Stimulated activated CD4-positive, alpha-beta T cell treated with anti-CD3 and anti-CD28 coated beads, TNF-alpha, amount 100 ng/mL, for 4 hours (primary cell): Measurements from ENCODE around the gene CCDC40.

Source experiments
- DNase-seq, 3 experiments: peaks; one replicate each; pipeline ENCODE4 v3.0.0-alpha.2; 2020; ENCODE audit warnings: low read depth in 3 of 3

The CCDC40 gene

GRCh38 chr17:80116276-80116920 is 80.0 kb downstream of the CCDC40 start:
- DNase-seq, result no peak

DNA sequence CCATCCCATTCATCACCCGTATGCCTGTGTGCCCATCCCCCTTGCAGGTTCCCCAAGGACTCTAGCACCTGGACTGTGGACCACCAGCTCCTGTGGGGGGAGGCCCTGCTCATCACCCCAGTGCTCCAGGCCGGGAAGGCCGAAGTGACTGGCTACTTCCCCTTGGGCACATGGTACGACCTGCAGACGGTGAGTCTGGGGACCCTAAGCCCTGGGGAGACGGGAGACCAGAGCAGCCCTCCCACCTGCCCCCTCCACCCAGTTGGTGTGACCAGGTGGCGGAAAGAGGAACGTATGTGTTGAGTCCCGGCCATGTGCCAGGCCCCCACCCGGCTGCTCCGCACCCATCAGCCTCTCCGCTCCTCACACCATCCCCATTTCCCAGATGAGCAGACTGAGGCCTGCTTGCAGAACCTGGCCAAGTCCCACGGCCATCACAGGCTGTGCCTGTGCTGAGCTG is 80.5 kb downstream of the CCDC40 start:
- no peak for DNase-seq

- DNase-seq, result no peak
Measured at GRCh38 chr17:80117491-80118401, 81.3 kb downstream of the CCDC40 start.

DNA sequence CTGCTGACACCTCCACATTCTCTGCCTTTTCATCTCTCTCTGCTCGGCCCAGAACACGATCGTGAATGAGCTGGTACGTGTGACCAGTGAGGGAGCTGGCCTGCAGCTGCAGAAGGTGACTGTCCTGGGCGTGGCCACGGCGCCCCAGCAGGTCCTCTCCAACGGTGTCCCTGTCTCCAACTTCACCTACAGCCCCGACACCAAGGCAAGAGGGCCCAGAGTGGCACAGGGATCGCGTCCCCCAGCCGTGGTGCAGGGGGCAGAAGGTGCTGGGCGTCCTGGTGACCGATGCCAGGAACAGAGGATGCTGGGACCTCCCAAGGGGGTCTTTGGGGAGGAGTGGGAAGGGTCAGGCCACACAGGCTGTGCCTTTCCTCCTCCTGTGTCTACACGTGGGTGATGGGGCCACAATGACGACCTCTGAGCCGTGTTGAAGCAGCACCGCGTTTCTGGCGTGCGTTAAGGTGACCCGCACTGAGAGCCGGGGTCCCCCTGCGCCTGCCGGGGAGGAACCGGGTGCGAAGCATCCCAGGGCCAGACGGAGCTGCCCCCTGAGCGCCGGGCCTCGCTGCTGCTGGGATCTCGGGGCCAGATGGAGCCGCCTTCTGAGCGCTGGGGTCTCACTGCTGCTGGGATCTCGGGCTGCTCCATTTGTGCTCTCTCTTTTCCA is 82.3 kb downstream of the CCDC40 start:
- DNase-seq, result no peak

- DNase-seq, result no peak
Measured at GRCh38 chr17:80119271-80119791, 82.9 kb downstream of the CCDC40 start.

- DNase-seq, result no peak
Measured at GRCh38 chr17:80119839-80120238, 83.4 kb downstream of the CCDC40 start.

GRCh38 chr17:80122026-80122575 is 85.7 kb downstream of the CCDC40 start:
- no peak for DNase-seq

DNA sequence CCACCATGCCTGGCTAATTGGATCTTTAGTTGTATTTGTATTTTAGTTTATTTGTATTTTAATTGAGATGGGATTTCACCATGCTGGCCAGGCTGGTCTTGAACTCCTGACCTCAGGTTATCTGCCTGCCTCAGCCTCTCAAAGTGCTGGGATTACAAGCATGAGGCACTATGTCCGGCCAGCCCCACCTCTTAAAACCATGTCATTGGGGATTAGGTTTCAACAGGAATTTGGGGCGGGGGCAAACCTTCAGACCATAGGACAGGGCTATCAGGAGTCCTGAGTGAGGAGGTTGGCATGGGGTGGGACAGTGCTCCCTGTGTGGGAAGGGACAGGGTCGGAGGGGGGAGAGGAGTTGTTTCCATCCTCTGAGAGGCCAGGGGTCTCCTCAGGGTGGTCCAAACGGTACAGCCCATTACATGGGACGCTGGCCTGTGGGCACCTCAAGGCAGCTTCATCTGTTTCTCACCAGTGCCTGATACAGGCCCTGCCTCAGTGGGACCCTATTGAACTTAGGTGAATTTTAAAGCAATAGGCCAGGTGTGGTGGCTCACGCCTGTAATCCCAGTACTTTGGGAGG is 86.6 kb downstream of the CCDC40 start:
- no peak for DNase-seq

DNA sequence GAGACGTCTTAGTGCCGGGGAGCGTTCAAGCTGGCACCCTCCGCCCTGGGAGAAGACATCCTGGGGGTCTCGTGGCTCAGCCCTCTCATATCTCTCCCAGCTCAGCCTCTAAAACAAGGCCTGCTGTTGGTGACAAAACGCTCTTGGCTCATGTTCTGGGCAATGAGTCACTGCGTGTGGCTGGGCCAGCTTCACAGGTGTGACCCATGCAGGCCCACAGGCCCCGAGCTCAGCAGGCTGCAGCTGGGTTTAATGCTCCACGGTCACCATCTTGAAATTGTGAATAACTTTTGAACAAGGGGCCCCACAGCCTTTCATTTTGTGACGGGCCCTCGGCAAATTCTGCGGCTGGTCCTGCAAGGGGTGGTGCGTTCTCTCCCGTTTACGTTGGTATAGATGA is 87.3 kb downstream of the CCDC40 start:
- no peak for DNase-seq

GRCh38 chr17:80124351-80124981 is 88.0 kb downstream of the CCDC40 start:
- DNase-seq, result no peak

GRCh38 chr17:80125656-80126448 is 89.4 kb downstream of the CCDC40 start:
- DNase-seq, result no peak

GRCh38 chr17:80126449-80126715 is 89.9 kb downstream of the CCDC40 start:
- no peak for DNase-seq

- DNase-seq, result no peak
Measured at GRCh38 chr17:80129006-80129565, 92.6 kb downstream of the CCDC40 start.

DNA sequence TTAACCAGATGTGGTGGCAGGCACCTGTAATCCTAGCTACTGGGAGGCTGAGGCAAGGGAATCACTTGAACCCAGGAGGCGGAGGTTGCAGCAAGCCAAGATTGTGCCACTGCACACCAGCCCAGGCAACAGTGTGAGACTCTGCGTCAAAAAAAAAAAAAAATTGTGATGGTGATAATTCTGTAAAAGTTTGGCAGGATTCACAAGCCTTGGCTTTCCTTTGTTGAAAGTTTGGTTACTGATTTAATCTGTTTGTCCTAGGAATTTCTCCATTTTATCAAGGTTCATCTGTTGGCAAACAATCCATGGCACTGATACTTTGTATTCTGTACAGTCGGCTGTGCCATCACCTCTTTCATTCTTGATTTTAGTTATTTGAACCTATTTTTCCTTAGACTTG is 94.5 kb downstream of the CCDC40 start:
- no peak for DNase-seq

- no peak for DNase-seq
Measured at GRCh38 chr17:80132906-80133625, 96.6 kb downstream of the CCDC40 start.

DNA sequence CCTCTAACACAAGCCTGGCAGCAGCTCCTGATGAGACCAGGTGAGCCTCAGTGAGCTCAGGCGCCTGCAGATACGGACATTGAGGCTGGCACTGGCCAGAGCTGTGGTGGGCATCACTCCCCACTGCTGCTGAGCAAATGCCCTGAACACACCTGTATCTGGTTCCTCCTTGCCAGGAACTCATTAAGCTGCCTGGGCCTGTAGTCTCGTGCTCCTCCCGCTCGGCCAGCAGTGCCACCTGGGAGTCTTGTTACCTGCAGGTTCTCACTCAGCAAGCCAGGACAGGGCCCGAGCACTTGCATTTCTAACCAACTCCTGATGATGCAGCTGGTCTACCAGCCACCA is 97.2 kb downstream of the CCDC40 start:
- DNase-seq, result no peak

DNA sequence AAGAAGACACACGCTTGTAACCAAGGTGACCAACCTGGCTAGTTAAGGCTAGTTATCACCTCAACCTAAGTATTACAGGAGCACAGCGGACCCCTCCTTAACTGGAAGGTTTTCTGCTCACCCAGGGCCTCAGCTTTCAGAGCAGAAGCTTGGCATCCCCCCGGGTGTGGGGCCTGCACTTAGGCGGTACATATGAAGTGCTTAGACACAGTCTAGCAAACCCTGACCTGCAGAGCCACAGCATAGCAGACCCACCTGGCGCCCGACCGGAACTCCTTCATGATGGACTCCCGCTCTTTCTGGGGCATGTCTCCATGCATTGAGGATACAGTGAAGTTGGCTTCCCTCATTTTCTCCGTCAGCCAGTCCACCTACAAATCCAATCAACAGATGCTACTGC is 100.7 kb downstream of the CCDC40 start:
- no peak for DNase-seq

DNA sequence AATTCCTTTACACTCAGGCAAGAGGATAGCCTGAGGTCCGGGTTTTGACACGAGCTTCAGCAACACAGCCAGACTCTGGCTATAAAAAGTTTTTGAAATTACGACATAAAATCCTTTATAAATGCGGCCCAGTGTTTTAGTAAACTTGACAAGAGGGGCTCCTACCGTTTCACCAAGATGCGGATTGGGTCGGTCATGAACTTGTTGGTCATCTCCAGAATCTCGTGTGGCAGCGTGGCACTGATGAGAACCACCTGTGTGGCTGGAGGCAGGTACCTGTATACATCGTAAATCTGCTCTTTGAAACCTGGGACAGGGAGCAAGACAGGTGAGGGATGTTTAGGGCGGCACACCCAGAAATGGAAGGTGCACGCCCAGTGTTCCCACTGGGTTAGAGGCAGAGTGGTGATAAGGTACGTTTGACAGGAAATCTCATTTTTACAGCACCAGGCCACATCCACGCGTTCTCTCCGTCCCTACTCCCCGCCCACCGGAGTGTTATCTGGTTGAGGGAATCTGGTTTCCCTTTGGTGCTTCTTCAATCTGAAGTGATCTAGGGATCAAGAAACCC is 102.5 kb downstream of the CCDC40 start:
- DNase-seq, result no peak

GRCh38 chr17:80141463-80142165 is 105.2 kb downstream of the CCDC40 start:
- no peak for DNase-seq
